CMK (cell line): Measurements from ENCODE around the gene HDAC10.

Experiments used
- DNase-seq: peaks from one replicate; pipeline ENCODE4 v3.0.0-alpha.2; 2010; ENCODE audit warnings: low read depth

HDAC10 gene

DNA sequence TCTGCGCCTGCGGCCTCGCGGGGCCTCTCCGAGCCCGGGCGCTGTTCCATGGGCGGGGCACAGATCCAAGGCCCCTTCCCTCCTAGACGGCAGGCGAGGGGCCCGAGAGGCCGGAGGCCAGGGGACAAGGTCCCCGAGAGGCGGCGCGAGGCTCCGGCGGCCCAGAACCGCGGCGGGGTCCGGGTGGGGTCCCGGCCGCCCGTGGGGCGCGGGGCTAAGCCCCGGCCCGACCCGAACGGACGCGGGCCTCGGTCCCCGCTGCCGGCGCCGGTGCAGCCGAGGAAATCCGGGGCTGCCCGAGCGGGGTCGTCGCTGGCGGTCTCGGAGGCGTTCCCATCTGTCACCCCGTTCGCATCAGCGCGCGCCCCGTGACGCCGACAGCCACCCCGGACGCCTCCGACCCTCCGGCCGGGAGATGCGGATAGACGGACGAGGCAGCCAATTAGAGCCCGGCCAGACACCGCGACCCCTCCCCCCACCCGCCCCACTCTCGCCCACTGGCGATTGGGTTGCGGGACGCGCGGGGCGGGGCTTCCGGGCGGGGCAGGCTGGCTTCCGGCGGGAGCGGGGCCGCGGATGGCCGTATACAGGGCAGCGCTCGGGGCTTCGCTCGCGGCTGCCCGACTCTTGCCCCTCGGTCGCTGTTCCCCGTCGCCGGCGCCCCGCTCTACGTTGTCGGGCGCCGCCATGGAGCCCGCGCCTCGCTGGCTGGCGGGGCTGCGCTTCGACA lies 50.4 kb downstream of the HDAC10 start, which contains the start of gene SELENOO:
Gene SELENOO (plus strand): TSS at position 551 of the 730 bp plus-strand sequence. CDS start 26 bp downstream, at position 577.
- no peak for DNase-seq

DNA sequence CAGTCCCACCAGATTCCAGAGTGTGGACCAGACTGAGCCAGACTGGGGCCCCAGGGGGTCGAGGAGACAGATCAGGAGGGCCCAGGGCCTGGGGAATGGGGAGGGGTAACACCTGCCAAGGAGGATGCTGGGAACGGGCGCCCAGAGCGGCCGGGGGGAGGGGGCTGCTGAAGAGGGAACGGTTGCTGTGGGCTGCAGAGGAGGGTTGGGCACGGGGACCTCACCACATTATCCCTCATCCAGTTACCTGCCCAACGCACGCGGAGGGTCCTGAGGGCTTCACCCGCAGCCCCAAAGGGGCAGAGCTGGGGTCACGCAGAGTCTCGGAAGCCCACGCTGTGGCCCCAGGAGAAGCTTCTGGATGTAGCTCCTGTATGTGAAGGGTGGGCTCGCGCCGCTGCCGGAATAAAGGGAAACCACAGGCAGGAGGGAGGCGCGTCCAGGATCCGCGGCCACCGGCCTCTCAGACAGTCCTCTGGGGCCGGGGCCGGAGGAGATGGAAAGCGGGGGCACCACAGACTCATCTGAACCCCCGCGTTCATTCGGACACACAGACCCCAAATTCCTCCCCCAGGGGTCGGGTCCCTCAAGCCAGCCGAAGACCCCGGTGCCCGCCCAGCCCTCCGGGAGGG lies 51.1 kb downstream of the HDAC10 start:
- DNase-seq, result no peak

DNA sequence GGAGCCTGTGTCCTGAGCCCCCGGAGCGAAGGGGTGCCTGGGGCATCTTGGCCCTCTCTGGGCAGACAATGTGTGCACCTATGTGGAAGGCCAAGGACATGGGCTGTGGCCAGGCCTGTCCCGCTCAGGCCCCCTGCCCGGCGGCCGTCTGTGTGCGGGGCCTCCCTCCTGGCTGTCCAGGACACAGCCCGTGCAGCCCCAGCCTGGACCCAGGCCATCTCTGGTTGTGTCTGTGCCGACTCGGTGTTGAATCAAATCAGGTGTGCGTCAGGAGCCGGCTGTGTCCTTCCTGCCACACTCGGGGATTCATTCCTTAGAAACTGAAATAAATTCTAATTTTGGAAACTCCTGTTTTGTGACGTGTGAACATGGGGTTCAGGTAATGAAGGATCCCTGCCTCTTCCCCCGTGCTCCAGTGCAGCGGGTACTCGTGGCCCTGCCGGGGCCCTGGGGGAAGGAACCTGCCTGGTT lies 51.8 kb downstream of the HDAC10 start:
- no peak for DNase-seq

DNA sequence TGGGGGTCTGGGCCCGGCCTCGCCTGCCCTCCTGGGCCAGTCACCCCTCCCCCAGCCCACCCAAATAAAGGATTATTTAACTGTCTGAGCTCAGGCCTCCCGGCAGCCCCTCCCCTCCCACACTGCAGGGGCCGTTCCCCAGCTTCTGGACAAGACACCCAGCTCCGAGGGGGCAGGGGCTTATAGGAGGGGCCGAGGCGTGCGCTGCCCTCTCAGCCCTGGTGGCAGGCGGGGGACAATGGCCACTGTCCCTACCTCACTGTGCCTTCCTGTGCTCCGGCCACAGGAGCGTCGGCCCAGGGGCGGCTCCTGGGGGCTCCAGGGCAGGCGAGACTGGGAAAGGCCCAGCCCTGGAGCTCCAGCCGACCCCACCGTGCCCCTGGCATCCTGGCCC lies 52.4 kb downstream of the HDAC10 start:
- DNase-seq, result no peak

DNA sequence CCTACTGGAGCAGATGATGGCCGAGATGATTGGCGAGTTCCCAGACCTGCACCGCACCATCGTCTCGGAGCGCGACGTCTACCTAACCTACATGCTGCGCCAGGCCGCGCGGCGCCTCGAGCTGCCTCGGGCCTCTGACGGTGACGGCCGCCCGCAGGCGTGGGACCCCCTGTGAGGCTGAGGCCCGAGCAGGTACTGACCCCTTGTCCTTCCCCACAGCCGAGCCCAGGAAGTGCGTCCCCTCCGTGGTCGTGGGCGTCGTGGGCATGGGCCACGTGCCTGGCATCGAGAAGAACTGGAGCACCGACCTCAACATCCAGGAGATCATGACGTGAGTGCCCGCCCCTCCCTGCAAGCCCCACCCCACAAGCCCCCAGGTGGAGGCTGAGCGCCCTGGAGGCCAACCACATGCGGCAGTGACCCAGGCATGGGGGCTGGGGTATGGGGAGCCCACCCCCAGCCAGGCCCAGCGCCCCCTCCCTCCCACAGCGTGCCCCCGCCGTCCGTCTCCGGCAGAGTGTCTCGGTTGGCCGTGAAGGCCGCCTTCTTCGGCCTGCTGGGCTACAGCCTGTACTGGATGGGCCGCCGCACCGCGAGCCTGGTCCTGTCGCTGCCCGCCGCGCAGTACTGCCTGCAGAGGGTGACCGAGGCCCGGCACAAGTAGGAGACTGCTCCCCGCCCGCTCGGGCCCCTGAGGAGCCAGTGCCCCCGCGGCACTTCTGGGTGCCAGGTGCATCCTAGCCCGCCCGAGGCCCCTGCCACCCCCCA lies 53.0 kb downstream of the HDAC10 start:
- DNase-seq, result no peak

DNA sequence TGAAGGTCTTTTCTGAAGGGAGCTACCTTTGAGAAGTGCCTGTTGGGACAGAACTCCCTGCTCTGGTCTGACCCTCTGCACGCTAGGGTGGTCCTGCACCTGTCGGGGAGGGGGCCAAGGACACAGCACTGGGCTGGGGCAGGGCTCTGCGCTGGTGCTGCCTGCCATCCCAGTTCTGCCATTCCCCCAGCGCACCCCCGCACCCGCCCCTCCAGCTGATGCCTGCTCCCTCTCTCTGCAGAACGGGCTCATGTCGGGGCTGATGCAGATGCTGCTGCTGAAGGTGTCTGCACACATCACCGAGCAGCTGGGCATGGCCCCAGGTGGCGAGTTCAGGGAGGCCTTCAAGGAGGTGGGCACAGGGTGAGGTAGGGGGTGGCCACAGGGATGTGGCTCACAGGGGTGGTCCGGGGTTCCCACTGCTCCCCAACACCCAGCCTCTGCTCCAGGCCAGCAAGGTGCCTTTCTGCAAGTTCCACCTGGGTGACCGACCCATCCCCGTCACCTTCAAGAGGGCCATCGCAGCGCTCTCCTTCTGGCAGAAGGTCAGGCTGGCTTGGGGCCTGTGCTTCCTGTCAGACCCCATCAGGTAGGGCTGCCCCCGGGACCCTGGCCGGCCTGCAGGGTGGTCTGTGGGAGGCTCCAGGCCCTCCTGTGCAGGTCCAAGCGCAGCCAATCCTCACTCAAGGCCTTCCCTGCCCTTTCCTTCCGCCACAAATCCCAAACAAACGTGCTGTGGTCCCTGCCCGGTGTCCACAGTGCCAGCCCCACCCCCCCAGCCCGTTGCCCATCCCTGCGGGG lies 53.9 kb downstream of the HDAC10 start:
- DNase-seq, result no peak

DNA sequence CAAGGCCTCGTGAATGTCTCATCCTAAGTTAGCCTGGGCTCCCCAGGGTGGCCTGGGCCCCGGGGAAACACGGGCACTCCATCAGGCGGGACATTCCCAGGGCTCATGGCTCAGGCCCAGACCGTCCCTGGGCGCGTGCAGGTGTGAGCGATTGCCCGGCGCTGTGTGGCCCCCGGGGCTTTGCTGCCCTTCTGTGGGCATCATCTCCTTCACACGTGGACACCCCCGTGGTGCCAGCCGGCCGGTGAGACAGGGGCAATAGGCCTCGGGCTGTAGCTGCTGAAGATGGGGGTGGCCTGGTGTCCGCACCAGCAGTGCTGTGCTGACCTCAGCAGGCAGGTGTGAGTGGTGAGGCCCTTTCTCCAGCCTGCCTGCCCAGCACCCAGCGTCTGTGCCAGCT lies 54.8 kb downstream of the HDAC10 start:
- no peak for DNase-seq
